Upper lobe of left lung (tissue), 4 donors: ENCODE results near the gene PHTF2.
"Not testable (repeated sequence)": the region's sequence is repeated elsewhere in the genome, so short reads cannot be mapped to it uniquely, and the experiment has no call there.

Source experiments
- CTCF ChIP-seq, 6 experiments: fragments of 450-650 bp in 4 of 6; fragments of 200-600 bp in 2 of 6; sonication (generic) in 2 of 6; IDR thresholded peaks; one replicate each; pipeline ENCODE4 v1.5.1; 2016 to 2019; ENCODE audit warnings: antibody characterized with exemption in 6 of 6
- POLR2A ChIP-seq, 4 donors: fragments of 450-650 bp; IDR thresholded peaks; one replicate each; pipeline ENCODE4 v1.5.1; 2016 to 2017; ENCODE audit warnings: antibody characterized with exemption in 4 of 4, mild to moderate bottlenecking in 2 of 4

GRCh38 chr7:77999168-77999567 is 200.6 kb downstream of the PHTF2 start:
- TF ChIP-seq CTCF, POLR2A (IDR thresholded peaks at IDR 0.05): not testable (repeated sequence)
